ENCODE measurements around the gene MSLN.

The MSLN gene

GRCh38 chr16:782766-783403 lies 22.4 kb downstream of the MSLN start:
- in situ Hi-C loops (cut with HindIII; ENCODE audit: low pct_ligation_motif_present, low pct_unique_long_range_greater_than_20kb, low sequenced_read_pairs): no loop called here
- no peak for DNase-seq

- in situ Hi-C loops (cut with HindIII; ENCODE audit: low pct_ligation_motif_present, low pct_unique_long_range_greater_than_20kb, low sequenced_read_pairs): no loop called here
- no peak for DNase-seq
Observed at GRCh38 chr16:783404-784161, 23.0 kb downstream of the MSLN start.

- no peak for DNase-seq
- in situ Hi-C loops (cut with HindIII; ENCODE audit: low pct_ligation_motif_present, low pct_unique_long_range_greater_than_20kb, low sequenced_read_pairs): no loop called here
Observed at GRCh38 chr16:784431-784830, 23.9 kb downstream of the MSLN start.

GRCh38 chr16:785563-786535 lies 25.3 kb downstream of the MSLN start:
- in situ Hi-C loops (cut with HindIII; ENCODE audit: low pct_ligation_motif_present, low pct_unique_long_range_greater_than_20kb, low sequenced_read_pairs): no loop called here
- DNase-seq: peak; percentile 76

GRCh38 chr16:787321-787966 lies 26.9 kb downstream of the MSLN start:
- no peak for DNase-seq
- in situ Hi-C loops (cut with HindIII; ENCODE audit: low pct_ligation_motif_present, low pct_unique_long_range_greater_than_20kb, low sequenced_read_pairs): no loop called here

- no peak for DNase-seq
- in situ Hi-C loops (cut with HindIII; ENCODE audit: low pct_ligation_motif_present, low pct_unique_long_range_greater_than_20kb, low sequenced_read_pairs): no loop called here
Observed at GRCh38 chr16:787978-788398, 27.5 kb downstream of the MSLN start, which contains the start of gene RPUSD1. TSS of gene RPUSD1 (minus strand) at chr16:788381. CDS start at chr16:787737, 644 bp downstream.

GRCh38 chr16:788399-789126 lies 28.0 kb downstream of the MSLN start, which contains the start of gene CHTF18:
TSS of gene CHTF18 (plus strand) at chr16:788620. CDS start at chr16:788685, 65 bp downstream.
- in situ Hi-C loops (cut with HindIII; ENCODE audit: low pct_ligation_motif_present, low pct_unique_long_range_greater_than_20kb, low sequenced_read_pairs): no loop called here
- DNase-seq: peak; percentile 93

- in situ Hi-C loops (cut with HindIII; ENCODE audit: low pct_ligation_motif_present, low pct_unique_long_range_greater_than_20kb, low sequenced_read_pairs): no loop called here
Observed at GRCh38 chr16:789191-789850, 28.8 kb downstream of the MSLN start.

GRCh38 chr16:790086-790485 lies 29.6 kb downstream of the MSLN start:
- in situ Hi-C loops (cut with HindIII; ENCODE audit: low pct_ligation_motif_present, low pct_unique_long_range_greater_than_20kb, low sequenced_read_pairs): no loop called here
- DNase-seq: no peak

More at GRCh38 chr16:789191-789850, 28.8 kb downstream of the MSLN start:
- no peak for DNase-seq

- DNase-seq: no peak
- in situ Hi-C loops (cut with HindIII; ENCODE audit: low pct_ligation_motif_present, low pct_unique_long_range_greater_than_20kb, low sequenced_read_pairs): no loop called here
Observed at GRCh38 chr16:791131-791530, 30.6 kb downstream of the MSLN start.

- DNase-seq: no peak
- in situ Hi-C loops (cut with HindIII; ENCODE audit: low pct_ligation_motif_present, low pct_unique_long_range_greater_than_20kb, low sequenced_read_pairs): no loop called here
Observed at GRCh38 chr16:792221-792995, 31.9 kb downstream of the MSLN start.

GRCh38 chr16:793414-793813 lies 32.9 kb downstream of the MSLN start:
- DNase-seq: no peak
- in situ Hi-C loops (cut with HindIII; ENCODE audit: low pct_ligation_motif_present, low pct_unique_long_range_greater_than_20kb, low sequenced_read_pairs): no loop called here

GRCh38 chr16:794091-794822 lies 33.7 kb downstream of the MSLN start:
- in situ Hi-C loops (cut with HindIII; ENCODE audit: low pct_ligation_motif_present, low pct_unique_long_range_greater_than_20kb, low sequenced_read_pairs): no loop called here
- no peak for DNase-seq

GRCh38 chr16:794853-795466 lies 34.4 kb downstream of the MSLN start:
- no peak for DNase-seq
- in situ Hi-C loops (cut with HindIII; ENCODE audit: low pct_ligation_motif_present, low pct_unique_long_range_greater_than_20kb, low sequenced_read_pairs): no loop called here

- no peak for DNase-seq
- in situ Hi-C loops (cut with HindIII; ENCODE audit: low pct_ligation_motif_present, low pct_unique_long_range_greater_than_20kb, low sequenced_read_pairs): no loop called here
Observed at GRCh38 chr16:795580-796229, 35.2 kb downstream of the MSLN start.
